ENCODE data around the gene LY6G5B. TPM values are rescaled to one million over a fixed set of nuclear protein-coding genes. Genes with fewer than 3 reads are reported as not detected.

Gene LY6G5B
- total RNA-seq, 1 donor from 2014 or later, result 2.8 TPM

DNA sequence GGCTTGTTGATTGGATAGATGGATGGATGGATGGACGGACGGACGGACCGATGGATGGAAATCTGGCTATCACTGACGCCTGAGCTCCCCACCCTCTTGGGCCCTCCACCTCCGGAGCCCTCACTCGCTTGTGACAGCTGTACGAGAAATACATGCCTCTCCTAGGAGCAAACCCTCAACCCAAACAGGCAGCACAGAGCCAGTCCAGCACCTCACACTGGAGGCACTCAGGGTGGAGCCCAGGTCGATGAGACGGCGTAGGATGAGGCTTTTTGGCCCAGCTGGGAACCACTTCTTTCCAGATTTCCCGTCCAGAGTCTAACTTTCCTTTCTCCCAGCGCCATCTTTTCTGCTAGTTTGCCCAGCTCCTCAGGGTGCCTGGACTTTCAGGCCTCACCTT, 13.8 kb downstream of the LY6G5B start:
- ATAC-seq (ENCODE audit: poor library complexity) (no peak), DNase-seq (no peak)
- intact Hi-C loops (cut with DNase I), result loop anchor here (5.0 to 10.0 kb wide), 2 partner anchors 91 to 269 kb away; partner anchors contain the start of gene VWA7

DNA sequence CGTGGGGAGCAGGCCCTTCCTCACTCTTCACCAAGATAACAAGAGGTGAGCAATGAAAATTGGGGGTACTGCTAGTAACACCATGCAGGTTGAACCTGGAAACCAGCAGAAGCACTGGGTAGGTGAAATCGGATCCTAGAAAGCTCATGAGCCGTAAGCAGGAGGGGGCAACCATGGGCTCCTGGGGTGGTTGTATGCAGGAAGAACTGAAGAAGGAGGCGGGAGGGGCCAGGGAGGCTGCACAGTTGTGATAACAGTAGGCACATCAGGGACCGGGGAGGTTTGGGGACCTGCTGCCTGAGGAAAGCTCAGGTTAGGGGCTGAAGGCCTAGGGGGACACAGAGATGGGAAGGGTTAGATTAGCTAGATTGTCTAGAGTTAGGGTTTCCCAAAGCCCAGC, 16.7 kb downstream of the LY6G5B start:
- ATAC-seq (ENCODE audit: poor library complexity) (no peak), DNase-seq (no peak)
- intact Hi-C loops (cut with DNase I), result loop anchor here (10.0 kb wide), 1 partner anchor 88 kb away; the partner anchor contains the start of gene VWA7

DNA sequence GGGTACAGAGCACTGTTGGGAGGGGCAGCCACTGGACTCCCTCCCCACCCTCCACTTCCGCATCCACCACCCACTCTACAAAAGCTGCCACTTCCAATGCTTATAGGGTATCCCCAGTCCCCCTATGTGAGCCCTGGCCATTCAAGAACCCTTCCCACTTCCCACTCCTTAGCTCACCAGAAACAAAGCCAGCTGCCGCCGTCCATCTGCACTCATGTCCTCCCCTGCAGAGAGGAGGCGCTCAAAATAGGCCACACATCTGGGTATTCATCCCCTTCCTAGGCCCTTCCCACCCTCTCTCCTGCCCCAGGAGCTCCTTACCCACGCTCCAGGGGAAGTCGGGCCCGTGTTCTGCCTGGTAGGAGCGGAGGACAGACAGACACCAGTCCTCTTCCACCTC, 17.5 kb downstream of the LY6G5B start:
- no peak for ATAC-seq (ENCODE audit: poor library complexity)
- DNase-seq, result no peak
- intact Hi-C loops (cut with DNase I), result loop anchor here (10.0 kb wide), 1 partner anchor 87 kb away; the partner anchor contains the start of gene VWA7

DNA sequence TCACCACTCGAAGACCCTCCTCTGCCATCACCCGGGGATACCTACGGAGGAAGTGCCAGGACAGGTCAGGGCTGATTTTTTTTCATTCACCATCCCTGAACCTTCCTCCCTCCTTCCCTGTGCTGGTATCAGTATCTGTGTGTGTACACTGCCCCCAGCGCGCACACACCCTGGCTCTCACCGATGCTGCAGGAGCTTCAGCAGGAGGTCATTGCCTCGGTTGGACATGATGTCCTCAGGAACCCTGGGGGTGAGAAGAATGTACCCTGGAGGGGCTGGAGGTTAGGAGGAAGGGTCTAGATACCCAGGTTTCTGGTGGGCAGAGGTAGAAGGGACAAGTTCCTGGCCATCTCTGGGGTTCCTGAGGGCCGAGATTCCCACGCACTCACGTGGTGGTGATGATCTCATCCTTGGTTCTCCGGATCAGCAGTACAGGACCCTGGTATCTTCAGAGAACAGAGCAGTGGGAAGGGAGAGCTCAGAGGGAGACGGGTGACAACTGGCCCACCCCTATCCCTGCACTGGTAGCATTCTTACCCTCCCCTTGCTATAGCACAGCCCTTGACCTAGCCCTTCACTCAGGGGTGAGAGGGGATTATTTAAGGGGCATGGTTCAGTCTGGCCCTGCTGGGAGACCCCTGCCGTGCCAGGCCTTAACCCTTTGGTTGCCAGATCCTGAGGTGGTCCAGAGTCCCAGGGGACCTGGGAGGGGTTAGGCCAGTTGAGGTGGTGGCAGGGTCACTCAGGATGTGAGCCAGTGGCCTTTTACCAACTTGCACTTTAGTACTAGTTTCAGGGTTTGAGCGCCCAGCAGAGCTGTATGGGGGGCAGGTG, 18.3 kb downstream of the LY6G5B start:
- ATAC-seq (ENCODE audit: poor library complexity) (no peak), DNase-seq (no peak)
- intact Hi-C loops (cut with DNase I), result loop anchor here (10.0 kb wide), 1 partner anchor 87 kb away; the partner anchor contains the start of gene VWA7

DNA sequence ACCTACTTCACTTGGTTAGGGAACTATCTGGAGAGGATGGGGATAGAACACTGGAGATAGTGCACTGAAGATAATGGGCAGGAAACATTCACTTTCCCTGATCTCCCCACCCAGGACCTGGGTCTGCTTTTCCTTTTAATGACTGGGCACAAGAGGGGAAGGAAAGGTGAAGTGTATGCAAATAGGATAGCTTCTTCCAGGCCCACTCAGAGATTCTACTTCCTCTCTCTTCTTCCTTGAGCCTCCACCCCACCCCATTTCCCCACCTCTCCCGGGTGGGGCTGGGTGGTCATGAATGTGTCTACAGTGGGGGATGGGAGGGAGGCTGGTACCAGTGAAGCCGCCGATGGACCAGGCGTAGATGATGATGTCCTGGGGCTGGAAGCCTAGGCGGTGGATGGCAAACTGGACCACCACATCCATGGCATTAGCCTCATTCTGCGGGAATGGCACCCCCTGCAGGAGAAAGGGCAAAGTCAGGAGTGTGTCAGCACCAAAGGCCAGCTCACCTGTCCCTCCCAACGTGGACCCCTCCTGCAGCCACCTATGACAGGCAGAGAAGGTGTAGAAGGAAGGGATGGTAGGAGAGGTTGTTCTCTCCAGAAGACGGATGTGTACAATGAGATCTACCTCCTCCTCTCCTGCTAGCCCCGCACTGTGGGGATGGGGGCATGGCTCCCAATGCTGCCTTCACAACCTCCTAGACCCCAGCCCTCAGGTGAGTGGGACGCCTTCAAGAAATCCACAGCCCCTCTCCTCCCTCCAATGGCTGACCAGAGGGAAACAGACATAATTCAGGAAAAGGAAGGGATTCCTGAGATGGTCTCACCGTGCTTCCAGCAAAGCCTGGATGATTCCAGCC, 19.7 kb downstream of the LY6G5B start:
- ATAC-seq (ENCODE audit: poor library complexity), result no peak
- DNase-seq, result no peak
- intact Hi-C loops (cut with DNase I), result loop anchor here (10.0 kb wide), 1 partner anchor 85 kb away; the partner anchor contains the start of gene VWA7

DNA sequence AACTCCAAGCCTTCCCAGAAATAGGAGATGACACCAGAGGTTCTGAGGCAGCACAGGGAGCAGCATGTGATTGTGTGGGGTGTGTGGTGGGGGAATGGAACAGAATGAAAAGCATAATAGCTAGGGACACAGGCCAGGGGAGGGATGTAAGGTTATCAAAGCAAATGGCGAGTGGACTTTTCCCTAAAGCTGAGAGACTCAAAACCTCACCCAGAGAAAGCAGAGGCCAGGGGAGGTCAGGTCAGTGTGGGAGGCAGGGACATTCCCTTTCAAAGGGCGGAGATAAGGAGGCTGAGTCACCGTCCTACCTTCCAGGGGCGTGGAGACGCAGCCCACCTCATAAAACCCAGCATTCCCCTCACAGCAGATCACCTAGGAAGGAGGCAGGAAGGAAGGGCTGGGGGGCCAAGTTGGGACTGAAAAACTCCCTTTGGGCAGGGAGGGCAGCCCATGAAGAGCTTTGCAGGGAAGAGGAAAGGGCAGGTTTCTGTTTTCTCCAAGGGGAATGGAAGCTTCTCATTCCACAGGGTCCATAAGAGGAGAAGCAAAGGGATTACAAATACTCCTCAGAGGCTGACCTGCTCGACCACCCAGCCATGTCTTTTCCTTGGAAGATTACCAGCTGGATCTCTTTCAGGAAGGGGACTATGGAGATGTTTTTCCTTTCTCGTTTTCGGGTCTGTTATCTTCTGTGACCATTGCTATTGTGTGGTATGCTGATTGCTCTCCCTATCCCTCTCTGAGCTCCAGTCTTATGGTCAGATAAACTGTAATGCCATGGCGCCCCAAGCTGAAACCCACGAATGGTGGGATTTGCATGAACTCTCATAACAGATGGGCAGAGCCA, 20.7 kb downstream of the LY6G5B start:
- intact Hi-C loops (cut with DNase I), result no loop called here
- no peak for DNase-seq
- no peak for ATAC-seq (ENCODE audit: poor library complexity)

DNA sequence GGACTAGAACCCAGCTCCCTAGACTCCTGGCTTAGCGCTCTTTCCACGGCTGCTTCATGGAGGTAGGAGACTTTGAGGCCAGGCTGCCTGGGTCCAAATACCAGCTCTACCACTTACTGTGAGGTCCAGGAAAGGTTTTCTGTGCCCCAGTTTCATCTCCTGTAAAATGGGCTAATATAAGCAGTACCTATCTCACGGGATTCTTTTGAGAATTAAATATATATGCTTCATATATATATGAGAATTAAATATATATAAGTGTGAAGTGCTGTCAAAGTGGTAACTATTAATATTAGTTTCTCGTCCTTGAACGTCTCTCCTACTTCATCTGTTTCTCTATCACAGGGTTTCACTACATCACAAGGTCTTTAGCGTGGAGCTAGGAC, 21.3 kb downstream of the LY6G5B start:
- intact Hi-C loops (cut with DNase I), result no loop called here
- ATAC-seq (ENCODE audit: poor library complexity) (no peak), DNase-seq (no peak)

DNA sequence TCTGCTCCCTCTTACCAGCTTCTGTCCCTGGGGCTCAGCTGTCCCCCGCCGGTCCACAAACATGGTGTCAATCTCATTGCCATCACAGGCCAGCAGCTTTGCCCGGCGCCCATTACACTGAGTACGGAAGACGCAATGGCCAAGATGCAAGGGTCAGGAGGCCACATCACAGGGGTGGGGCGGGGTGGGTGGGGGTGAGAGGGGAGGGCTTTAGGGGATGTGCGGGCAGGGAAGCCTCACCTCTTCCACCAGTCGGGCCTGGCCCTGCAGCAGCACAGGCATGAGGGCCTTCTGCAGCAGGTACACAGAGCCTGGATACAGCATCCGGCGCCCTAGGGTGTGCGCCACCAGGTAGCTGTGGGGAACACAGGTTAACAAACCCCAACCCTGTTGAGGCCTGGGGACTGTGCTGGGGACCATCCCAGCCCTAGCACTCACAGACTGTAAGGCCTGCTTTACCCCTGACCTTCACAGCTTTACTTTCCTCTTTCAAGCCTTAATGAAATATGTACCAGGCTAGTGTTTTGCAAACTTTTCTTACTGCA, 21.9 kb downstream of the LY6G5B start:
- intact Hi-C loops (cut with DNase I), result no loop called here
- DNase-seq (no peak), ATAC-seq (ENCODE audit: poor library complexity) (no peak)

DNA sequence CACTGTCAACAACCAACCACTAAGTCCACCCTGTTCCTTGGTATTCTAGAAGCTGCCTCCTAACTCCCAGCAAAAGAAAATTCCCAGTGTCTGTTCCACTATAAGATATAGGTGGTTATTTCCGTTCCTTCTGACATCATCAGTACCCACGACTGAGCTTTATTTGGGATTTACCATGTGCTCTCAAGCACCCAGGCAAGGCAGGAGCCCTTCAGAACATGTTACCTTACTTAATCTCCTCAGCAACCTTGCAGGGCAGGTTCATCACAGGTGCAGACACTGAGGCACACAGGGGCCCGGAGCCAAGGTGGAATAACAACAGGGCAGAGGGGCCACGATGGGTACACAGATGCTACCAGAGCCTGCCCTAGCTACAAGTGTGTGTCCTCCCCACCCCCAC, 22.6 kb downstream of the LY6G5B start:
- intact Hi-C loops (cut with DNase I), result no loop called here
- no peak for DNase-seq

DNA sequence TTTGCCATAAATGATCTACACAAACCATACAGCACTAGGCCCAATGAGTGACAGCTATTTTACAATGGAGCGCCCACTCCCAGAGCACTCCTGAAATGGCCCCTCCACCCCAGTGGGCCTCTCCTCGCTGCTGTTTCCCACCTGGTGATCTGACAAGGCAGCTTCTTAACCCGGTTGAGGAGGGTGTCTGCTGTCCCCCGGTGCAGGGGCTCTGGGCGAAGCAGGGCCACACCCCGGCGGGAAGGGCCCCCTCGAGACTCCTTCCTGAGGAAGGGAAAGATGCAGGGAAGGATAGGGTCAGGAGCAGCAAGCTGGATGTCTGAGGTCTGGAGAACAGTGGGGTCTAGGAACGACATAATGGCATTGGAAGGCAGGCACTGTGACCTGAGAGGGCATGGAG, 23.1 kb downstream of the LY6G5B start:
- no peak for ATAC-seq (ENCODE audit: poor library complexity)
- intact Hi-C loops (cut with DNase I), result no loop called here
- DNase-seq, result no peak

More for the DNA sequence above, 22.6 kb downstream of the LY6G5B start:
- no peak for ATAC-seq (ENCODE audit: poor library complexity)

DNA sequence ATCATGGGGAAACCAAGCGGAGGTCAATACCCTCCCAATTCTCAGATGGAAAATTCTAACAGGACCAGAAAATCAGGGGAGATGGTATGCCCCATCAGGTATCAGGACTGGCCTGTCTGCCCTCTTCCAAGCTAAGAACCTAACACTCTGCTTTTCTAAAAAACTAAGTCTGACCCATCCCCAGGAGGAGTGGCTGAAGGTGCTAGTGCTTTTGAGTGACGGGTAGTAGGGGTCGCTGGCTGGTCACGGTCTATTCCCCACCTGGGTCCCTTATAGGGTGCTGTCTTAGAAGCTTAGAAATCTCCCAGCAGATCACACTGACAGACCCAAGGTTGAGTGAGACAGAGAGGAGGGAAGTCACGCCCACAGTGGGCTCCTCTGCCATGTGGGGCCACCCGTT, 23.8 kb downstream of the LY6G5B start:
- DNase-seq, result no peak
- no peak for ATAC-seq (ENCODE audit: poor library complexity)
- intact Hi-C loops (cut with DNase I), result no loop called here

DNA sequence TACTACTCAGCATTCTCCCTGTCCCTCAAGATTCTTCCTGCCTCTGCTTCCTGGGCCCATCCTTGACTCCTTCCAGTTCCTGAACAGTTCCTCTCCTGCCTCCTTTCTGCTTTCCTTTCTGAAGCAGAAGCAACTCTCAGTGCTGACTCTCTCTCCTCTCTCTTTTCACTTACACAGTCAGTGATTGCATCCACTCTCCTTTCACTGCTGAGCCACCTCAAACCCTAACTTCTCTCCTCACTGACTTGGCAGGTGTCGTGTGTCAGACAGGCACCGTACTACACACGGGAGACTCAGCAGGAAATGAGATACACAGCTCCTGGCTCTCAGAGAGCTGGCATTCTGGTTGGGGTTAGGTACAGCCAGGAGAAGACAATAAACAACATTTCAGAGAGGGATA, 27.8 kb downstream of the LY6G5B start:
- ATAC-seq (ENCODE audit: poor library complexity), result no peak
- intact Hi-C loops (cut with DNase I), result no loop called here
- no peak for DNase-seq

DNA sequence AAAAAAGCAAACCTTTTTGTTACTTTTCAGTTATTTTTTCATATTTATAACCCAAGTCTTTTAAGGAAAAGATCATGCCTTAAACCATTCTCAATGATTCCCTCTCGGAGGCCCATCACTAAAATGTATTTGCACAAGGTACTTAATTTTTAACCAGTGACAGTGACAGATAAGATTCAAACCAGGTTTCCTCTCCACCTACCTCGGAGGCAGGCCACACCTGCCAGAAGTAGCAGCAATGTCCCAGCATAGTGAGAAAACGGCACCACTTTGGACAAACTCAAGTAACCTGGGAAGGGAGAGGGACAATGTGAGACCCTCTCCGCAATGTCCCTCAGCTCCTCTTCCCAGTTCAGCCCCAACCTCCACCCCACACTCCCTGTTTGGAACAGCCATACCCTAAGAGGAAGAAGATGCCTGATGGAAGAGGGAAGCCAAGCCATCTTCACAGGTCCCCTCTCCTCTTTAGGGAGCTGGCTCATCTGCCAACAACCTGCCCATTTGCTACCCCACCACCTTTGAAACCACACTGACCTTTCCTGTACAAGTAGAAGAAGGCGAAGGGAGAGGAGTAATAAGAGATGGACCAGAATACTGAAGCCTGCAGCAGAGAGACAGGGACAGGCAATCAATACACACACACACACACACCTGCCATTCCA, 31.1 kb downstream of the LY6G5B start:
- ATAC-seq (ENCODE audit: poor library complexity), result no peak
- intact Hi-C loops (cut with DNase I), result loop anchor here (5.0 kb wide), 1 partner anchor 36 kb away; the partner anchor contains the start of gene CLIC1
- DNase-seq, result no peak

DNA sequence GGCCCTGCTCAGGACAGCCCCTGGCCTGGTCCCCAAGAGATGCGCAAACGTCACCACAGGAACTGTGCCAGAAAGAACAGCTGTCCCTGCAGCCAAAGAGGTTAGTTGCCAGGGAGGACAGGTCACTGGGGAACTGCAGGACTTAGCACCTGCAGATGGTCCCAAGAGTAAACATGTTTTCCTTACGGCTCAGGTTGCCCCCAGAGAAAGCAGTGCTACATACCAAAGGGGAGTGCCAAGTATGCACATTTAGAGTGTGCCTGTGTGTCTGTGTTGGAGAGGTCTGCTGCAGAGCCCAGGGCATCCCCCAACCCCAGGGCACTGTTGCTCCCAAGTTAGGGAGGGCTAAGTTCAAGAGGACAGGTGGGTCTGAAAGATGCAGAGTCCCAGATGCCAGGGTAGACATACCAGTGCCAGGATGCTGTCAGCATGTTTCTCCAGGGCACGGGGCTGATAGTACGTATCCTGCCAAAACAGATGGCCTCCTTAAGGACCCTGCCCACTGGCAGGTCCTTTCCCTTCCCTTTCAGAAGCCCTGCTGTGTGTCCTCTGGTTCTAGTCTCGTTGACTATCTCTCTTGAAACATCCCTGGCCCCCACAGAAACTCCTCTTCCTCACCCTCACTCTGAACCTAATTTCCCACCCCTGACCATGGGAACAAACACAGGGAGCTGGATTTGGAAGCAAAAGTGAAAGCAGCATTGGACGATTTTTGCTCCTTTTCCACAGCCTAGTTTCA, 32.1 kb downstream of the LY6G5B start:
- intact Hi-C loops (cut with DNase I), result loop anchor here (5.0 kb wide), 1 partner anchor 35 kb away; the partner anchor contains the start of gene CLIC1
- ATAC-seq (ENCODE audit: poor library complexity) (no peak), DNase-seq (peak; percentile 58)

DNA sequence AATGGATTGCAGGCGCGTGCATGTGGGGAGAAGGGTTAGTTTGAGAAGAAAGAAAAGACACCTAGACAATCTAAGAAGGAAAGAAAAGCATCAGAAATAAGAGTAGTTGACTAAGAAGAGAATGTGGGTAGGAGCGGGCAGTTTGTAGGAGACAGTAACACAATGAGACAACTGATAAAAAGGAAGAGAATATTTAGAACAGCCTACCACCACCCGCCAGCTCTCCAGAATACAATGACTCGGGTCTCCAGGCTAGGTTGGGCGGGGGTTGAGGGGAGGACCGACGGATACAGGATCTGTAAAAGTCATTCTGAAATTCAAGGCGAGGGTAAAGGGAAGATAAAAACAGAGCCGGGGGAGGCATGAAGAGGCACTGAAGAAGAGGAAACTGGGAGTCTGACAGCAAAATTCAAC, 32.6 kb downstream of the LY6G5B start:
- peak; percentile 8 for ATAC-seq (ENCODE audit: poor library complexity)
- intact Hi-C loops (cut with DNase I), result loop anchor here (5.0 kb wide), 1 partner anchor 35 kb away; the partner anchor contains the start of gene CLIC1
- DNase-seq, result no peak

DNA sequence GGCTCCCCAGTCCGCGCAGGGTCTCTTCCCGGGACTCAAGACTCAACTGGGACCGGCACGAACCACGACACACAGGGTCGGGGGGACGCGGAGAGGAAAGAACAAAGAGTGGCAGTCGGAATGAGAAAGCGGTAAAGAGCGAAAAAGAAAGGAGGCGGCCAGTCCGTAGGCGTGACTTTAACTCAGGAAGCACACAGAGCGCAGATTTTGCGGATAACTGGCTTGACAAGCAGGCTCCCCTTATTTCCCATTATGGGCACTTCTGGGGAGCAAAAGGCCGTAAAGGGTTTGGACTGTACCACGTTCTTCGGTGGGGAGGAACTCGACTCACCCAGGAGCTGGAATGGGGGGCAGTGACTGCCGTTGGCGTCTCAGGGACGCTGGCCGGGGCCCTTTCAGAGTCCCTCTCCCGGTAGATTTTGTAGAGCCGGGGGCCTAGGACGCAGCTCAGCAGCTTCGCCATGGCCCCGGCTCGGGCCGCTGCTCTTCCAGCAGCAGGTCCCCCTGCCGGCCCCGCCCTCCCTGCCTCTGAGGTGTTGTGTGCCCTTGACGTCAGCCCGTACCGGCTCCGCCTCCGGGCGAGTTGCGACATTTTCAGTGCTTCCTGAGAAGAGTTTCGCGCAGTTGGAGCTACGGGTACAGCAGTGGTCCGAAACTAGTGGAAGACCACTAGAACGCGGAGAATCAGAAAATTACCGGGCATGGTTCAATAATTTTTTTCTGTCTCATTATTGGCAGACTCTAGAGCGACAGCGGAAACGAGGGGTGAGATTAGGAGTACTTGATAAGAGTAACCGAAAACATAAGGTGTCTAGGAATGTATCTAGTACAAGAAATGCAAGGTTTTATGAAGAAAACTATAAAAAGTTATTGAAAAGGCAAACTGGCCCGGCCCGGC, 33.3 kb downstream of the LY6G5B start, which contains the start of gene ABHD16A:
TSS of gene ABHD16A (minus strand) at position 506 of the 898 bp plus-strand sequence. CDS start at position 463, 43 bp downstream.
- intact Hi-C loops (cut with DNase I), result loop anchor here (5.0 kb wide), 1 partner anchor 34 kb away; the partner anchor contains the start of gene CLIC1
- ATAC-seq (ENCODE audit: poor library complexity), result peak; percentile 99

More for the DNA sequence above, 33.3 kb downstream of the LY6G5B start, which contains the start of gene ABHD16A:
- DNase-seq, result peak; percentile 100

All from Right ventricle myocardium superior (tissue), 1 donor.